Transverse colon (tissue), 4 donors: Measurements from ENCODE around the gene TUBB2A.

ENCODE experiments used
- POLR2AphosphoS5 ChIP-seq, 3 donors: sonication (generic); formaldehyde crosslinking; IDR thresholded peaks; one replicate each; pipeline ENCODE4 v1.6.1; 2016; ENCODE audit warnings: antibody characterized with exemption in 3 of 3
- TF ChIP-seq, protein P1 (sequence below), 5 experiments: fragments of 200-600 bp in 3 of 5; fragments of 450-650 bp in 2 of 5; sonication (generic) in 3 of 5; IDR thresholded peaks; 1 replicate in 2 of 5; 2 replicates in 3 of 5; pipeline ENCODE4 v1.5.1; 2016 to 2017; ENCODE audit warnings: antibody characterized with exemption in 5 of 5, inconsistent platforms in 3 of 5, mild to moderate bottlenecking in 2 of 5, moderate library complexity in 1 of 5

DNA sequence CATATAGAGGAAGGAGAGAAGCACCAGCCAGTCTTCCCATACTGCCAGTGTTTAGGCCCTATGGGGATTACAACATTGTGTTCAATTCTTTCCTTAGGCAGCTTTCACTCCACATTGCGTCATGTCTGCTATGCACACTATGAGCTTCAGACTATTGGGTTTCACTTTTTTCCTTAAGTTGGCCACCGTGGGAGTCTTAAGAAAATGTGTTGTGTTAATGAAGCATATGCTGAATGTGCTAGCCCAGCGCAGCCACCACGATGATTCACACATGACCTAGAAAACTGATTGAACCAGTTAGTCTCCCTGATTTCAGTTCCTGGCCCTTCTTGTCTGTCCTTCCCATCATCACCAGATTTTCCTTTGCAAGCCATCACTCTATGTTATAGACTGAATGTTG lies 48.6 kb upstream of the TUBB2A start:
- TF ChIP-seq, protein P1, sequence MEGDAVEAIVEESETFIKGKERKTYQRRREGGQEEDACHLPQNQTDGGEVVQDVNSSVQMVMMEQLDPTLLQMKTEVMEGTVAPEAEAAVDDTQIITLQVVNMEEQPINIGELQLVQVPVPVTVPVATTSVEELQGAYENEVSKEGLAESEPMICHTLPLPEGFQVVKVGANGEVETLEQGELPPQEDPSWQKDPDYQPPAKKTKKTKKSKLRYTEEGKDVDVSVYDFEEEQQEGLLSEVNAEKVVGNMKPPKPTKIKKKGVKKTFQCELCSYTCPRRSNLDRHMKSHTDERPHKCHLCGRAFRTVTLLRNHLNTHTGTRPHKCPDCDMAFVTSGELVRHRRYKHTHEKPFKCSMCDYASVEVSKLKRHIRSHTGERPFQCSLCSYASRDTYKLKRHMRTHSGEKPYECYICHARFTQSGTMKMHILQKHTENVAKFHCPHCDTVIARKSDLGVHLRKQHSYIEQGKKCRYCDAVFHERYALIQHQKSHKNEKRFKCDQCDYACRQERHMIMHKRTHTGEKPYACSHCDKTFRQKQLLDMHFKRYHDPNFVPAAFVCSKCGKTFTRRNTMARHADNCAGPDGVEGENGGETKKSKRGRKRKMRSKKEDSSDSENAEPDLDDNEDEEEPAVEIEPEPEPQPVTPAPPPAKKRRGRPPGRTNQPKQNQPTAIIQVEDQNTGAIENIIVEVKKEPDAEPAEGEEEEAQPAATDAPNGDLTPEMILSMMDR (IDR thresholded peaks at IDR 0.05) = no peak
- TF ChIP-seq POLR2AphosphoS5 (IDR thresholded peaks at IDR 0.05) = no peak
